HepG2 (cell line): ENCODE measurements around the gene OASL. TPM values are rescaled to one million over a fixed set of nuclear protein-coding genes. Genes with fewer than 3 reads are reported as not detected.

ENCODE experiments used
- ADNP ChIP-seq: sonication (generic); formaldehyde crosslinking; IDR thresholded peaks from 2 replicates; pipeline ENCODE4 v1.4.0; 2020; ENCODE audit warnings: missing genetic modification reagents
- EP300 ChIP-seq, 3 experiments: sonication (generic) in 1 of 3; formaldehyde crosslinking in 1 of 3; IDR thresholded peaks; 2 replicates each; pipeline versions ENCODE4 v1.5.1 to v1.6.1; 2011 to 2020; ENCODE audit warnings: low read depth in 2 of 3, low read length in 2 of 3, borderline replicate concordance in 1 of 3, improper control_type of control experiment in 1 of 3, mild to moderate bottlenecking in 1 of 3, missing genetic modification reagents in 1 of 3, moderate library complexity in 1 of 3
- FIP1L1 ChIP-seq: fragments of 200-400 bp; formaldehyde crosslinking; IDR thresholded peaks from 2 replicates; pipeline ENCODE4 v1.6.1; 2018; ENCODE audit warnings: low read depth, mild to moderate bottlenecking, low read length, moderate library complexity, borderline replicate concordance; ENCODE audit not compliant: insufficient read depth
- GATAD2A ChIP-seq: IDR thresholded peaks from 2 replicates; pipeline ENCODE4 v1.6.1; 2016
- HOXA7 ChIP-seq: sonication (generic); formaldehyde crosslinking; IDR thresholded peaks from 2 replicates; pipeline ENCODE4 v1.8.1; 2022; ENCODE audit warnings: mild to moderate bottlenecking, missing genetic modification reagents, moderate library complexity
- ISL2 ChIP-seq: sonication (generic); formaldehyde crosslinking; IDR thresholded peaks from 2 replicates; pipeline ENCODE4 v1.5.0; 2020; ENCODE audit warnings: missing genetic modification reagents
- KLF13 ChIP-seq: sonication (generic); formaldehyde crosslinking; IDR thresholded peaks from 2 replicates; pipeline ENCODE4 v1.4.0; 2020; ENCODE audit warnings: mild to moderate bottlenecking, missing genetic modification reagents
- MAFF ChIP-seq: IDR thresholded peaks from 2 replicates; pipeline ENCODE4 v1.6.1; 2011; ENCODE audit warnings: low read depth, low read length, improper control_type of control experiment
- MATR3 ChIP-seq: sonication (generic); formaldehyde crosslinking; IDR thresholded peaks from 2 replicates; pipeline ENCODE4 v1.4.0; 2020; ENCODE audit warnings: missing genetic modification reagents
- NFKBIZ ChIP-seq: IDR thresholded peaks from 2 replicates; pipeline ENCODE4 v1.6.1; 2018; ENCODE audit warnings: missing genetic modification reagents, missing compliant biosample characterization
- RBFOX2 ChIP-seq: fragments of 200-400 bp; formaldehyde crosslinking; IDR thresholded peaks from 2 replicates; pipeline ENCODE4 v1.6.1; 2017; ENCODE audit warnings: low read depth, mild to moderate bottlenecking, low read length
- RFX3 ChIP-seq: IDR thresholded peaks from 2 replicates; pipeline ENCODE4 v1.6.1; 2016; ENCODE audit warnings: missing biosample characterization, missing genetic modification reagents
- SIX4 ChIP-seq: sonication (generic); formaldehyde crosslinking; IDR thresholded peaks from 2 replicates; pipeline ENCODE4 v1.4.0; 2020; ENCODE audit warnings: missing genetic modification reagents
- SKI ChIP-seq: fragments of 450-650 bp; IDR thresholded peaks from one replicate; pipeline ENCODE4 v1.6.1; 2018; ENCODE audit warnings: mild to moderate bottlenecking; ENCODE audit not compliant: partially characterized antibody
- SOX5 ChIP-seq: IDR thresholded peaks from 2 replicates; pipeline ENCODE4 v1.6.1; 2016; ENCODE audit warnings: borderline replicate concordance
- SYNCRIP ChIP-seq: fragments of 200-400 bp; formaldehyde crosslinking; IDR thresholded peaks from 2 replicates; pipeline ENCODE4 v1.6.1; 2018; ENCODE audit warnings: mild to moderate bottlenecking, low read depth, low read length; ENCODE audit not compliant: insufficient read depth
- ZMYM4 ChIP-seq: sonication (generic); formaldehyde crosslinking; IDR thresholded peaks from 2 replicates; pipeline ENCODE4 v1.8.1; 2023; ENCODE audit warnings: mild to moderate bottlenecking, missing genetic modification reagents
- ZNF572 ChIP-seq: sonication (generic); formaldehyde crosslinking; IDR thresholded peaks from 2 replicates; pipeline ENCODE4 v1.5.1; 2020; ENCODE audit warnings: mild to moderate bottlenecking, missing genetic modification reagents
- ZNF883 ChIP-seq: sonication (generic); formaldehyde crosslinking; IDR thresholded peaks from 2 replicates; pipeline ENCODE4 v1.5.1; 2020; ENCODE audit warnings: mild to moderate bottlenecking, missing genetic modification reagents; ENCODE audit errors: not compliant biosample characterization
- polyA plus RNA-seq, 8 experiments: library from polyadenylated mRNA; depleted of rRNA in 3 of 8; stranded (reverse) in 7 of 8; unstranded in 1 of 8; fragments of >200 nt; fragmentation: Illumina TruSeq in 4 of 8; extraction: Trizol in 4 of 8; gene quantifications; 2 replicates each; pipeline versions ENCODE4 v1.2.1 to v1.2.3, GENCODE V29; 2011 to 2016; ENCODE audit warnings: low read depth in 4 of 8, missing spikeins in 1 of 8, mixed read lengths in 1 of 8; ENCODE audit not compliant: insufficient read depth in 1 of 8
- total RNA-seq, 5 experiments: library from RNA; depleted of rRNA; stranded (reverse); fragments of >200 nt; fragmentation: Illumina TruSeq; extraction: Trizol; gene quantifications; 2 replicates each; pipeline ENCODE4 v1.2.3, GENCODE V29; 2016; ENCODE audit warnings: low read depth in 1 of 5
- TF ChIP-seq, protein P1 (sequence below): sonication (generic); formaldehyde crosslinking; IDR thresholded peaks from 2 replicates; pipeline ENCODE4 v1.5.0; 2020; ENCODE audit warnings: mild to moderate bottlenecking, missing genetic modification reagents, borderline replicate concordance
- TF ChIP-seq, protein P2 (sequence below): sonication (generic); formaldehyde crosslinking; IDR thresholded peaks from 2 replicates; pipeline ENCODE4 v1.5.1; 2020; ENCODE audit warnings: missing genetic modification reagents, mild to moderate bottlenecking, borderline replicate concordance
- TF ChIP-seq, protein P3 (sequence below): sonication (generic); formaldehyde crosslinking; IDR thresholded peaks from 2 replicates; pipeline ENCODE4 v1.4.0; 2020; ENCODE audit warnings: missing genetic modification reagents, borderline replicate concordance

OASL gene
- total and polyA plus RNA-seq, 2 of the 13 experiments (the other 11 are each of a cell fraction or from before 2014, with no cell fraction given): 0.11 to 0.22 TPM

DNA sequence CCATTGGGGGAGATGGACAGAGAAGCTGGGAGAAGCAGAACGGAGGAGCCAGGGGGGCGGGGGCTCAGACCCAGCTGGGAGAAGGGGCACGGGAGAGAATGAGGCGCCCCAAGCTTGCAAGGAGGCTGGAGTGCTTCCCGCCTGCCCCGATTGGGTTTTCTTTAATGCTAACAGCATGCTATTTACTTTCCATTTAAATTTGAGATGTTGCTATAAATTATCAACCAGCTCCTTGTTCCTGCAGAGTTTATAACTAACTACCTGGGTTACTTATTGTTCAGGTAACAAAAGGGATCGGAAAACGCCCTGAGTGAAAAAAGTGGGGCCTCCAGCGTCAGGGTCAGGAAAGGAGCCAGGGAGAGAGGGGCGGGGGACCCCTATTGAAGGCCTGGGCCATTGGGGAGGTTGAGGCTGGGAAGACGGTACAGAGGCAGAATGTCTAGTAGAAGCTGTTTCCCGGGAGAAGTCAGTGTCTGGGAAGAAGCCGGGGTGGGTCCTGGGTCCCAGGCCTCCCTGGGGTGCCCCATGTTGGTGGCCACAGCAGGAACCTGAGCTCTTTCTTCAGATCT, 58.2 kb downstream of the OASL start (continued):
- TF ChIP-seq, protein P1, sequence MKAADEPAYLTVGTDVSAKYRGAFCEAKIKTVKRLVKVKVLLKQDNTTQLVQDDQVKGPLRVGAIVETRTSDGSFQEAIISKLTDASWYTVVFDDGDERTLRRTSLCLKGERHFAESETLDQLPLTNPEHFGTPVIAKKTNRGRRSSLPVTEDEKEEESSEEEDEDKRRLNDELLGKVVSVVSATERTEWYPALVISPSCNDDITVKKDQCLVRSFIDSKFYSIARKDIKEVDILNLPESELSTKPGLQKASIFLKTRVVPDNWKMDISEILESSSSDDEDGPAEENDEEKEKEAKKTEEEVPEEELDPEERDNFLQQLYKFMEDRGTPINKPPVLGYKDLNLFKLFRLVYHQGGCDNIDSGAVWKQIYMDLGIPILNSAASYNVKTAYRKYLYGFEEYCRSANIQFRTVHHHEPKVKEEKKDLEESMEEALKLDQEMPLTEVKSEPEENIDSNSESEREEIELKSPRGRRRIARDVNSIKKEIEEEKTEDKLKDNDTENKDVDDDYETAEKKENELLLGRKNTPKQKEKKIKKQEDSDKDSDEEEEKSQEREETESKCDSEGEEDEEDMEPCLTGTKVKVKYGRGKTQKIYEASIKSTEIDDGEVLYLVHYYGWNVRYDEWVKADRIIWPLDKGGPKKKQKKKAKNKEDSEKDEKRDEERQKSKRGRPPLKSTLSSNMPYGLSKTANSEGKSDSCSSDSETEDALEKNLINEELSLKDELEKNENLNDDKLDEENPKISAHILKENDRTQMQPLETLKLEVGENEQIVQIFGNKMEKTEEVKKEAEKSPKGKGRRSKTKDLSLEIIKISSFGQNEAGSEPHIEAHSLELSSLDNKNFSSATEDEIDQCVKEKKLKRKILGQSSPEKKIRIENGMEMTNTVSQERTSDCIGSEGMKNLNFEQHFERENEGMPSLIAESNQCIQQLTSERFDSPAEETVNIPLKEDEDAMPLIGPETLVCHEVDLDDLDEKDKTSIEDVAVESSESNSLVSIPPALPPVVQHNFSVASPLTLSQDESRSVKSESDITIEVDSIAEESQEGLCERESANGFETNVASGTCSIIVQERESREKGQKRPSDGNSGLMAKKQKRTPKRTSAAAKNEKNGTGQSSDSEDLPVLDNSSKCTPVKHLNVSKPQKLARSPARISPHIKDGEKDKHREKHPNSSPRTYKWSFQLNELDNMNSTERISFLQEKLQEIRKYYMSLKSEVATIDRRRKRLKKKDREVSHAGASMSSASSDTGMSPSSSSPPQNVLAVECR (CRISPR knock-in tag): no peak
- no peak for TF ChIP-seq KLF13 (CRISPR knock-in tag)
- TF ChIP-seq ISL2: no peak
- no peak for TF ChIP-seq MATR3
- TF ChIP-seq ZNF883 (CRISPR knock-in tag): no peak
- TF ChIP-seq, protein P2, sequence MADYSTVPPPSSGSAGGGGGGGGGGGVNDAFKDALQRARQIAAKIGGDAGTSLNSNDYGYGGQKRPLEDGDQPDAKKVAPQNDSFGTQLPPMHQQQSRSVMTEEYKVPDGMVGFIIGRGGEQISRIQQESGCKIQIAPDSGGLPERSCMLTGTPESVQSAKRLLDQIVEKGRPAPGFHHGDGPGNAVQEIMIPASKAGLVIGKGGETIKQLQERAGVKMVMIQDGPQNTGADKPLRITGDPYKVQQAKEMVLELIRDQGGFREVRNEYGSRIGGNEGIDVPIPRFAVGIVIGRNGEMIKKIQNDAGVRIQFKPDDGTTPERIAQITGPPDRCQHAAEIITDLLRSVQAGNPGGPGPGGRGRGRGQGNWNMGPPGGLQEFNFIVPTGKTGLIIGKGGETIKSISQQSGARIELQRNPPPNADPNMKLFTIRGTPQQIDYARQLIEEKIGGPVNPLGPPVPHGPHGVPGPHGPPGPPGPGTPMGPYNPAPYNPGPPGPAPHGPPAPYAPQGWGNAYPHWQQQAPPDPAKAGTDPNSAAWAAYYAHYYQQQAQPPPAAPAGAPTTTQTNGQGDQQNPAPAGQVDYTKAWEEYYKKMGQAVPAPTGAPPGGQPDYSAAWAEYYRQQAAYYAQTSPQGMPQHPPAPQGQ (CRISPR knock-in tag): no peak
- TF ChIP-seq SOX5: peak; percentile 90
- TF ChIP-seq SYNCRIP: no peak
- no peak for TF ChIP-seq SKI
- TF ChIP-seq ZMYM4 (CRISPR knock-in tag): no peak
- TF ChIP-seq NFKBIZ (CRISPR knock-in tag): 0 out of 2 replicates have a peak, but pooled peaks have one; percentile 7
- TF ChIP-seq RBFOX2: peak; percentile 61
- TF ChIP-seq RFX3 (CRISPR knock-in tag): no peak
- TF ChIP-seq SIX4: no peak
- TF ChIP-seq GATAD2A (CRISPR knock-in tag): no peak
- TF ChIP-seq, protein P3, sequence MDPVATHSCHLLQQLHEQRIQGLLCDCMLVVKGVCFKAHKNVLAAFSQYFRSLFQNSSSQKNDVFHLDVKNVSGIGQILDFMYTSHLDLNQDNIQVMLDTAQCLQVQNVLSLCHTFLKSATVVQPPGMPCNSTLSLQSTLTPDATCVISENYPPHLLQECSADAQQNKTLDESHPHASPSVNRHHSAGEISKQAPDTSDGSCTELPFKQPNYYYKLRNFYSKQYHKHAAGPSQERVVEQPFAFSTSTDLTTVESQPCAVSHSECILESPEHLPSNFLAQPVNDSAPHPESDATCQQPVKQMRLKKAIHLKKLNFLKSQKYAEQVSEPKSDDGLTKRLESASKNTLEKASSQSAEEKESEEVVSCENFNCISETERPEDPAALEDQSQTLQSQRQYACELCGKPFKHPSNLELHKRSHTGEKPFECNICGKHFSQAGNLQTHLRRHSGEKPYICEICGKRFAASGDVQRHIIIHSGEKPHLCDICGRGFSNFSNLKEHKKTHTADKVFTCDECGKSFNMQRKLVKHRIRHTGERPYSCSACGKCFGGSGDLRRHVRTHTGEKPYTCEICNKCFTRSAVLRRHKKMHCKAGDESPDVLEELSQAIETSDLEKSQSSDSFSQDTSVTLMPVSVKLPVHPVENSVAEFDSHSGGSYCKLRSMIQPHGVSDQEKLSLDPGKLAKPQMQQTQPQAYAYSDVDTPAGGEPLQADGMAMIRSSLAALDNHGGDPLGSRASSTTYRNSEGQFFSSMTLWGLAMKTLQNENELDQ (CRISPR knock-in tag): no peak
- no peak for TF ChIP-seq MAFF
- TF ChIP-seq HOXA7 (CRISPR knock-in tag): no peak
- TF ChIP-seq ZNF572 (CRISPR knock-in tag): no peak
- peak in 1 of 2 experiments; percentile 19; a peak in 1 of 4 replicates for TF ChIP-seq EP300 (IDR thresholded peaks at IDR 0.05; ENCODE audit: low read depth in 2 of 2, low read length in 2 of 2)
- TF ChIP-seq EP300 (CRISPR knock-in tag; IDR thresholded peaks at IDR 0.05; ENCODE audit: borderline replicate concordance): no peak
- no peak for TF ChIP-seq ADNP (CRISPR knock-in tag)
- no peak for TF ChIP-seq FIP1L1
